Neural crest cell (in vitro differentiated cells): ENCODE data around the gene ASB1. TPM values are rescaled to one million over a fixed set of nuclear protein-coding genes. Genes with fewer than 3 reads are reported as not detected.
A peak's percentile ranks its signal among the peaks of the same experiment; 100 is the strongest.

Experiments used
- DNase-seq: peaks from one replicate; pipeline ENCODE4 v3.0.0; 2021; ENCODE audit warnings: low read depth, mixed read lengths, low spot score
- H3K27ac Mint-ChIP-seq: one replicate; pipeline ENCODE4 v1.8.0; 2021; ENCODE audit warnings: mild to moderate bottlenecking, mixed read lengths; ENCODE audit not compliant: unreplicated experiment
- H3K27me3 Mint-ChIP-seq: 2 replicates; pipeline ENCODE4 v1.8.0; 2021; ENCODE audit warnings: low read depth, mild to moderate bottlenecking, mixed read lengths
- H3K36me3 Mint-ChIP-seq: 2 replicates; pipeline ENCODE4 v1.8.0; 2021; ENCODE audit warnings: low read depth, mild to moderate bottlenecking, mixed read lengths
- H3K4me1 Mint-ChIP-seq: 2 replicates; pipeline ENCODE4 v1.8.0; 2021; ENCODE audit warnings: mixed read lengths
- H3K4me3 Mint-ChIP-seq: one replicate; pipeline ENCODE4 v1.8.0; 2021; ENCODE audit warnings: mild to moderate bottlenecking, mixed read lengths
- H3K9me3 Mint-ChIP-seq: 2 replicates; pipeline ENCODE4 v1.8.0; 2021; ENCODE audit warnings: mixed read lengths
- CTCF ChIP-seq: fragments of 200-600 bp; sonication (generic); conservative IDR thresholded peaks from 2 replicates; pipeline ENCODE4 v1.5.0; 2021; ENCODE audit warnings: antibody characterized with exemption, mild to moderate bottlenecking
- total RNA-seq: library from RNA; stranded (reverse); gene quantifications from 2 replicates; pipeline ENCODE4 v1.2.1, GENCODE V29; 2021

Gene ASB1
- total RNA-seq, 1 donor from 2014 or later: 37.5 TPM

- DNase-seq: no peak
- Mint-ChIP-seq H3K9me3 (no peaks in the 10 kb centered on the region), H3K27ac (peak overlapping the region; percentile 57), H3K36me3 (peaks cover 26% of the 10 kb centered on the region), H3K4me1 (peaks cover 12% of the 10 kb centered on the region), H3K4me3 (peak overlapping the region; percentile 57), H3K27me3 (no peaks in the 10 kb centered on the region)
- no peak for TF ChIP-seq CTCF
Observed at GRCh38 chr2:238433941-238434845, 7.5 kb downstream of the ASB1 start.

GRCh38 chr2:238434846-238435751 is 8.4 kb downstream of the ASB1 start:
- Mint-ChIP-seq H3K27ac (peak overlapping the region; percentile 40), H3K9me3 (no peaks in the 10 kb centered on the region), H3K27me3 (no peaks in the 10 kb centered on the region), H3K36me3 (peaks cover 21% of the 10 kb centered on the region), H3K4me3 (no peak overlapping the region), H3K4me1 (peaks cover 9% of the 10 kb centered on the region)
- no peak for TF ChIP-seq CTCF
- no peak for DNase-seq

GRCh38 chr2:238435752-238436096 is 9.0 kb downstream of the ASB1 start:
- no peaks in the 10 kb centered on the region for H3K9me3 Mint-ChIP-seq
- H3K36me3 Mint-ChIP-seq: peaks cover 16% of the 10 kb centered on the region
- no peak overlapping the region for H3K27ac Mint-ChIP-seq
- no peak overlapping the region for H3K4me3 Mint-ChIP-seq
- TF ChIP-seq CTCF: no peak
- peaks cover 9% of the 10 kb centered on the region for H3K4me1 Mint-ChIP-seq
- DNase-seq: no peak
- no peaks in the 10 kb centered on the region for H3K27me3 Mint-ChIP-seq

GRCh38 chr2:238438856-238439849 is 12.4 kb downstream of the ASB1 start:
- no peak for TF ChIP-seq CTCF
- Mint-ChIP-seq H3K4me3 (no peak overlapping the region), H3K27me3 (no peaks in the 10 kb centered on the region), H3K4me1 (peaks cover 26% of the 10 kb centered on the region), H3K36me3 (peaks cover 5% of the 10 kb centered on the region), H3K9me3 (no peaks in the 10 kb centered on the region), H3K27ac (no peak overlapping the region)
- DNase-seq: no peak

GRCh38 chr2:238439917-238440316 is 13.2 kb downstream of the ASB1 start:
- DNase-seq: no peak
- no peak for TF ChIP-seq CTCF
- no peak overlapping the region for H3K27ac Mint-ChIP-seq
- H3K27me3 Mint-ChIP-seq: no peaks in the 10 kb centered on the region
- H3K4me1 Mint-ChIP-seq: peaks cover 22% of the 10 kb centered on the region
- peaks cover 2% of the 10 kb centered on the region for H3K36me3 Mint-ChIP-seq
- no peak overlapping the region for H3K4me3 Mint-ChIP-seq
- H3K9me3 Mint-ChIP-seq: no peaks in the 10 kb centered on the region
